CD4-positive, alpha-beta T cell treated with Interferon gamma for 1 hour (primary cell): Measurements from ENCODE around the gene WDFY1.
A peak's percentile ranks its signal among the peaks of the same experiment; 100 is the strongest.

Source experiments
- DNase-seq: peaks from one replicate; pipeline ENCODE4 v3.0.0-alpha.2; 2020

The WDFY1 gene

GRCh38 chr2:223930103-223930976 lies 14.8 kb downstream of the WDFY1 start:
- DNase-seq = peak; percentile 15

DNA sequence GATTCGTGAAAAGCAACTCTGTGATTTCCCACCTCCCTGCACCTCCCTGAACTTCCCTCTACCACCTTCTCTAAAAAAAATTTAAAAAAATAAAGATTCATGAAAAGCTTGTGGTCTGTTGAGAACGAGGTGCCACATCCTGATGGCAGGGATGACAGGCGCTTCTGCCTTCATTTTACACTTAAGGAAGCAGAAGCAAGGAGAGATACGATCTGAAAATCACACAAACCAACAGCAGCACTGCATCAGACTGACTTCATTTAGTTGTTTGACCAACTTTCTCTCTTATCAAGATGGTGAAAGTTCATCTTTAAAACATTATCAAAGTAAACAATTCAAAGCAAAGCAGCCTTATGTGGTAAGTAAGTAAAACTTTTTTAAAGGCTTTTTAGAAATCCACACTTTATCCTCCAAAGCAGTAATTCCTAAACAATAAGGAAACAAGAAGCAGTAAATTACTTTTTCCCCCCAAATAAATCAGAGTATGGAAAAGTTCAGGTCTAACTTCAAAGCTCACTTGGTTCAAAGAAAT lies 15.5 kb downstream of the WDFY1 start:
- DNase-seq = no peak

- DNase-seq = no peak
These were observed 16.8 kb downstream of the WDFY1 start for GRCh38 chr2:223928113-223929006.

DNA sequence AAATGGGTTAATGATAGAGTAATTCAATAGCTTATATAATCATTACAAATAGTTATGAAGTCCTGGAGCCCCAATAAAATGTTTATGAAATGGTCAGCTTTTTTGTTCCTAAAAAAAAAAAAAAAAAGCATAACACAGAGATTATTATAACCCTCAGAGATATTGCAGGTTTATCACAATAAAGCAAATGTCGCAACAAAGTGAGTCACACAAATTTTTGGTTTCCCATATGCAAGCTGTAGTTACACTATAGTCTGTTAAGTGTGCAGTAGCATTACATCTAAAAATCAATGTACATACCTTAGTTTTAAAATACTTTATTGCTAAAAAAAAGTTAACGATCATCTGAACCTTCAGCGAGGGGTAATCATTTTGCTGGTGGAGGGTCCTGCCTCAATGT lies 20.0 kb downstream of the WDFY1 start:
- DNase-seq = no peak

DNA sequence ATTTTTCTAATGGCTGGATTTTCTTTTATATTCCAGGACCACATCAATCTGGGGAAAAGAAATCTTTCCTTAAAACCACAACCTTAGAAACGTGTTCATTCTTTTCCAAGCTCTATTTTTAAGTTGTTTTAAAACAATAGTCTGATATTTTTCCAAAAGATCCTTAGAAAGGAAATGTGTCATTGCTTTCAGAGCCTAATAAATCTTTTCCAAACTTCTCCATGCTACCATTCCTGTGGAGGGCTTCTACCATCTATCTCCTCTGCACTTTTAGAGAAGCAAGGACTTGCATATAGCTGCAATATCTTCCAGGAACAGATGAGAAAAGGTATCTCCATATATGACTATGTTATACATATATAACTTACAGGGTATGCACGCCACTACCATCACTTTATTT lies 21.2 kb downstream of the WDFY1 start:
- DNase-seq = no peak

DNA sequence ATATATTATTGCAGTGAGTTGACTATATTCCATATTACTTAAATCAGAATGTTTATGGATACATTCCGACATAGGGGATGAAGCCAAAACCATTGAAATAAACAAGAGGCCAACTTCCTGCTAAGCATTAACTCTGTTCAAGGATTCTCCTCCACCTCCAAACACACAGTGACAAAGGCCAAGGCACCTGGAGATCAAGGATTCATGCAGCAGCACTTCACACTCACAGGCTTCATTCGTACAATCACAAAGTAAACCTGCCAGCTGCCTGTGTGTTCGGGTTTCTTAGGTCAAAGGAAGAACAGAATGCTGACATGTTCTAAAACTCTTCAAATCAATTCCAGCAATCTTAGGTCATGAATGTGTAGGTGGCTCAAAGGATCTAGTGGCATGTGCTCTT lies 22.8 kb downstream of the WDFY1 start:
- no peak for DNase-seq

DNA sequence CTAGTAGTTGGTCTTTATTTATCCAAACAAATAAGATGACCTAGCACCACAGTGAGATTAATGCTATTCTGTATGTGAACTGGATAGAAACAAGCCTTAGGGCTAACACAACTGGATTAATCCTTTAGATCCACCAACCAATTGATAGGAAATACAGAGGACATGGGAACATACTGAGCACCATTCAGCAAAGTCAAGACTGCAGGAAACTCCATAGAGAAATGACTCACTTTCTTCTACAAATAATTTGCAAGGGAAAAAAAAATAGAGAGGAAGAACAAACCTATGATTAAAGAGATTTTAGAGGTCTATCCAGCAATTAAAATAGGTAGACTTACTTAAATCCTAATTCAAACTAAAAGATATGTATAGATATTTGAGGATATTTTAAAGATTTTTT lies 23.9 kb downstream of the WDFY1 start:
- DNase-seq = no peak

GRCh38 chr2:223920109-223920508 lies 25.0 kb downstream of the WDFY1 start:
- DNase-seq = no peak

DNA sequence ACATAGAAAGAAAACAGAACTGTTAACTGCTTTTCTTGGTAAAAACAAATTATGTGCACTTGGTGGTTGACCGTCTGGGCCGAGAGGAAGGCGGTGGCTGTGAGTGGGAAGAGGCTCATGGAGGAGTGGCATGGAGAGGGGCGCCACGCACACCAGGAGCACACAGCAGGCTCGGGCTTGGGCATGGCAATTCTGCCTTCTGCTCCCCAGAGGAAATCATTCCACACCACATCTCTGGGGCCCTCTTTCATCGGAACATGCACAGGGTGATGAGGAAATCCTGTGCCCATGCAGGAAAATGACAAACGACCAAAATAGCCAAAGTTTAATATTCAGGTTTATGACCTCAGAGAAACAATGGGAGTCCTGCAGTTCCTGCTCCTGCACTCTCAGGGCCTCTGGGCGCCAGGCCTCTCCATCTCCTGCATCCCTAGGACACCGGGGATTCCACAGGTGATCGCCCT lies 26.4 kb downstream of the WDFY1 start:
- DNase-seq = no peak

DNA sequence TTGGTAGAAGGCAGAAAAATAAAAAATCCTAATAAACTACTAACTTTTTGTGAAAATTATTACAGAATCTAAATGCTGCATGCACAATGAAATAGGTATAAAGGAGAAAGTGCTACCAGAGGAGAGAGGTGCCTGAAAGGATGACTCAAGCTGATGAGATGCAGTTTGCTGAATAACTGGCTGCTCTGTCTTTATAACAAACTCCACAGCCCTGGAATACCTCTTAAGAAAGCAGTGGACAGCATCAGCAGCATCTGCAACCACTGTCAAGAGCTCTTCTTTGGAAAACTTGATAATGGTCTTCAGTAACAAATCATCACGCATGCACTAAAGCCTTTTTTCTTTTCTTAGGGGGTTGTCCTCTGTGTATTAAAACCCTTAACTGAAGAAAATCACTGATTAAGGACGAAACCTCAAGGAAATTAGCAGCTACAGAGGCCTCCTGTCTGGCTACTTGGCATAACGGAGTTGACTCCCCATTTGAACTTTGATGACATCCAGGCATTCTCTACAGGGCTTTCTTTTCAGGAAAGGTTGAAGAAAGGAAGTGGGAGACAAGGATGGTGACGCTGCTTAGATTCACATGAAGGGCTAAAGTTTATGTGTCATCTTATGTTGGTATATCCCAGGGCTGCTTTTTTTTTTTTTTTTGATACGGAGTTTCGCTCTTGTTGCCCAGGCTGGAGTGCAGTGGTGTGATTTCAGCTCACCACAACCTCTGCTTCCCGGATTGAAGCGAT lies 28.8 kb downstream of the WDFY1 start:
- no peak for DNase-seq

- no peak for DNase-seq
These were observed 30.1 kb downstream of the WDFY1 start for GRCh38 chr2:223915071-223915470.

GRCh38 chr2:223914324-223914723 lies 30.8 kb downstream of the WDFY1 start:
- no peak for DNase-seq

- no peak for DNase-seq
These were observed 36.0 kb downstream of the WDFY1 start for GRCh38 chr2:223909001-223909741.

GRCh38 chr2:223908304-223908998 lies 36.7 kb downstream of the WDFY1 start:
- DNase-seq = no peak

DNA sequence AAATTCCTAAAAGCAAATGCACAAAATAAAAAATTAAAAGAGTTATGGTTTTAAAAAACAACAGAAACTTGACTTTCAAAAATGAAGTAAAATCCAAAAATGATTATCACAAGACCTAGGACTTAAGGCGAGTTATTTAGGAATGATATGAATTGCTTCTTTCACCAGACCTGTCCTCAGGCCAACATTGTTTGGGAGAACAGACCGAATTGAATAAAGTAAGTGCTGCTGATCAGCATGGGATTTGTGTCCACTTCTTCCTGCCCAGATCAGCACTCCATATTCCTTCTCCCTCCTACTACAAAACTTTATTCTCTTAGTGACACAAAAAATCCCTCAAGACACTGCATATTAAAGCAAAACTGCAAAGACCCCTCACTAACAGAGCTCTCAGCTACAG lies 39.1 kb downstream of the WDFY1 start:
- DNase-seq = no peak

DNA sequence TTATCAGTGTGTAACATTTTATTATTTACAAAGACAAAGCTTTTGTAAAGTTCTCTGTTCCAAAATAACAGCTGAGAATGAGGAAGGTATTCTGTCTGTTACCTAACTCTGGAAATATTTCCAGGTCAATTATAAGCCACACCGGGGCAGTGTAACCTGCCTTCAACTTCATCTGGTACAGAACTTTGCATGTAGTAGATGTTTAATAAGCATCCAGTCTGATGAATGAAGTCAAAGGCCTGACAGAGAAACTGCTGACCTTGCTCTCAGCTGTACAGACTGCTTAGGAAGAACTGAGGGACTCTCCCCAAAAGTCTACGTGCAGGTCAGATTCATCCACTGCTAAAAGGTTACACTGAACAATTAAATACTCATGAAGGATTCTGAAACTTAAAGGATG lies 43.3 kb downstream of the WDFY1 start:
- no peak for DNase-seq

DNA sequence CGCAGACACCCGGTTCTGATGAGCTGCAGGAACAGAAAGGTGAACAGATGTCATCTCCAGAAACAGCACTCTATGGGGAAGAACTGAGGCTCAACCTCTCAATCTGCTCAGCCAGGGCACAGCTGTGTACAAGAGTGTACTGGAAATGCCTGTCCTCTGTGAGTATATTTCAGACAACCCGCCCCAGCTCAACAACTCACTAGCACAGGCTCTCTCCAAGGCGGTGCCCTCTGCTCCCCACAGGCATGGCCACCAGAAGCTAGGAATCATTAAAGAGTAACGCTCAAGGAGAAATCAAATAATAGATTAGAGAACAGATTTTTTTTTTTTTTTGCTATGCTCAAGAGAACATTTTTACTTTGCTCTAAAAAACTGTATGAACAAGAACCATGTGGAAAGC lies 43.8 kb downstream of the WDFY1 start:
- DNase-seq = no peak

DNA sequence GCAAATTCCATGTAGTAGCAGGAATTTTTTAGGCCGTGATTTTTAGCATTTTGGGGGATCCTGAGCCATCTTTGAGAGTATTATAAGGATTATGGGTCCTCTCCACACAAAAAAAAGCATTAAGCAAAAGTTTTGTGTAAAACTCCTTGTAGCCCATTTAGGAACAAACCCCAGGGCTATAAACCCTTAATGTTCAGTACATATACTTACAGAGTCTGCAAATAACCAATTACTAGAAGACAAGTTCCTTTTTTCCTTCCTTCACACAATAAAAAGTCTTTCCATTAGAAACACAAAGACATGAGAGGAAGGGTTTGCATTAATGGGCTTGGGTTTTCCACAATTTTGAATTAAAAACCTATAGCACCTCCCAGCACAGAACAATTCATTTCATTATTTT lies 44.6 kb downstream of the WDFY1 start:
- no peak for DNase-seq

DNA sequence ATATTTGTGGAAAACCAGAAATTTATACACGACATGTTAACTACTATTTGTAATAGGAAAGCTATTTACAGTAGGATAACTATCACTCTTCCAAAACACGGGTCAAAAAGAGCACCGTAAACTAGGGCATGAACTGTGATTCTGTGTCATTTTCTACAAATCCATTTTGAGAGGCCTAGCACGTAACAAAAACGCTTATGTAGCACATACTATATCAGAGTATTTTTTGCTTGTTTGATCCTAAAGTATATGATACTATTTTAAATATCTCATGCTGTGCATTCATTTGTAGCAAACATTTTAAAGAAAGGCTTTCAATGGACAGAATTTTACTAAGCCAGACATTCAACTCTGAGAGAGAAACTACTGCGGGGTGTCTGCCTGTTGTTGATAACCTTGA lies 45.1 kb downstream of the WDFY1 start:
- no peak for DNase-seq

DNA sequence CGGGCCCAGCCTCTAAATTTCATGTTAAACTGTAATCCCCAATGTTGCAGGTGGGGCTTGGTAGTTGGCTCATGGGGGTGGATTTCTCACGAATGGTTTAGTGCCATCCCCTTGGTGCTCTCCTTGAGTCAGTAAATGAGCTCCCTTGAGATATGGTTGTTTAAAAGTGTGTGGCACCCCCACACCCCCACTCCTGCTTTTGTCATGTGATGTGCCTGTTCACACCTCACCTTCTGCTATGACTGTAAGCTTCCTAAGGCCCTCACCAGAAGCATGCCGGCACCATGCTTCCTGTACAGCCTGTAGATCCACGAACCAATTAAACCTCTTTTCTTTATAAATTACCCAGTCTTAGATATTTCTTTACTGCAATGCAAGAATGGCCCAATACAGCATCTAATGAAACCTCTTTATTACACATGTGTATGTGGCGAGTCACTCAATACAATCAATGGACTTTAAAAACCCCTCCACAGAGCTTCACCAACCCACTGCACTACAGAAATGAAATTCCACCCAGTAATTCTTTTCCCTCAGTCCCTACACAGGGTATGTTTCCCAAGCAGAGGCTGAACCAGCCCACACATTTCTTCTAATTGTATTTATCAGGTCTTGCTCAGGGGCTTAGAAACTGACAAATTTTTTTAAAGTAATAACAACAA lies 47.3 kb downstream of the WDFY1 start:
- no peak for DNase-seq

- peak; percentile 16 for DNase-seq
These were observed 48.3 kb downstream of the WDFY1 start for GRCh38 chr2:223896833-223897311.
